ENCODE data around the gene RPL19.

The RPL19 gene

DNA sequence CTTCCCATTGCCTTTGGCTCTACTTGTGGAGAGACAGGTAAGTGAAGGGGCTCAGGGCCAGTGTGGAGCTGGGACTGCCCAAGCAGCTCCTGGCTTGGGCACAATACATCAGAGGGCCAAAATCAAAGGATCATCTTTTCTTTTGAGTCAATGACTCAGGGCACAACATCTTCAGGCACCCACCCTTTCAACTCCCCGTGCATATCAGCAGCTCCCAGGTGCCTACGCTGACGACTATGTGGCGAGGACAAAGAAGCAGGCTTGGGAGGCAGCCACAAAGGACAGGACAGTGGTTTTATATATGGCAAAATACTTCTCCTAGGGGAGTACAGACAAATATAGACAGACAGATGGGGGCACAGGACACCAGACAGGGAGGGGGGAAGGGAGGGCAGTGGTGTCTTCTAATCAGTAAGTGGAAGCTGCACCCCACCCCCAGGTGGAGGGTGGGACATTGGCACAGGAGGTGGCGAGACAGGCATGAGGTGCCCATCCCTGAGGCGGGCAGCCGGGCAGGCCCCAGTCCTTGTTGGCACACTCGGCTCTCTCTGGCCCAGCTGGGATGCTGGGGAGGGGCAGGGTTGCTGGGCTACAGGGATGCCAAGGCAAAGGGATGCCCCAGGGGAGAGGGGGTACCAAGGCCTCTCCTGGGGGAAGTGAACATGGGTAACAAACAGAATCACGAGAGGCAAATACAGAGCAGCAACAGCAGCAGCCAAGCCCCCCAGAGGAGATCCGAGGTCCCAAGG lies 26.4 kb upstream of the RPL19 start:
- no peak for DNase-seq

- DNase-seq = peak; percentile 76 to 82
These were observed 25.0 kb upstream of the RPL19 start for GRCh38 chr17:39174920-39175694.

DNA sequence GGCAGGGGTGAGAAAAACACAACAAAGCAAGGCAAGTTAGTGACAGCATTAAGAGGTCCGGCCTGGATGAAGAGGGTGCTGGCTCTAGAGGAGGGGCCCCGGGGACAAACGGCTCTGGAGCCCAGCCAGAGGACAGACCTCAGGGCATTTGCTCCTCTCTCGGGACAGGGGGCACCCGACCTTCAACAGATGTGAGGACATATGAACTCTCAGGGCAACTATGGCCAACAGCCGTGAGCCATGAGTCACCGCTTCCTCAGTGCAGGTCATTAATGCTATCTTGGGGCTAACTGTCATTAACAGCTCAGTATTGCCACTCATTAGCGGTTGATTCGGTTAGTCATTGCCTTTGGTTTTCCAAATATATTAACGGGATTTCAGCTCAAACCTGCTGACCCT lies 24.4 kb upstream of the RPL19 start:
- no peak for DNase-seq

DNA sequence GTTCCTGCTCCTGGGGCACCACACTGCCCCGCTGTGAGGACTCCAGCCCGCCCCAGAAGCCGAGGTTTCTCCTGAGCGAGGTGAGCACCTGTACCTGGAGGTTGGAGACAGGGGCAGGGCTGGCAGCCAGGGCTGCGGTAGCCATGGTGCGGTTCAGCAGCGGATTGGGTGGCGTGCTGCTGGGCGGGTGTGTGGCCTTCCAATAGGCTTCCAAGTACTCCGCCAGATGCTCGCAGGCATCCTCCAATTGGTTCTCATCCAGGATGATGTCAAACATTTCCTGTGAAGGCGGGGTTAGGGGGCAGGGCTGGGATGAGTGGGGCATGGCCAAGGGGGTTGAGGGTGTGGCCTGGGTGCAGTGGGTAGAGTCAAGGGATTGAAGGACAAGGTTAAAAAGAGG lies 22.8 kb upstream of the RPL19 start:
- DNase-seq = peak in 1 of 2 experiments; percentile 25

DNA sequence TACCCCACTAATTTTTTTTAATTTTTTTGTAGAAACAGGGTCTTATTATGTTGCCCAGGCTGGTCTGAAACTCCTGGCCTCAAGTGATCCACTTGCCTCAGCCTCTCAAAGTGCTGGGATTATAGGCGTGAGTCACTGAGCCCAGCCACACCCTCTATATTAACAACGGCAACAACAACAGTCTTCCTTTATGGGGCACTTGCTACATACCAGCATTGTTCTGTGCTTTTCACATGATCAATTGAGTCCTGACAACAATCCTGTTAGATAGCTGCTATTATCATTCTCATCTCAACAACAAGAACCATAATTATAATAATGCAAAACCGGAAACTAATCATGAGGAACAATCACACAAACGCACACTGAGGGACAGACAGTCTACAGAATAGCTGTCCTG lies 21.5 kb upstream of the RPL19 start:
- DNase-seq = no peak

DNA sequence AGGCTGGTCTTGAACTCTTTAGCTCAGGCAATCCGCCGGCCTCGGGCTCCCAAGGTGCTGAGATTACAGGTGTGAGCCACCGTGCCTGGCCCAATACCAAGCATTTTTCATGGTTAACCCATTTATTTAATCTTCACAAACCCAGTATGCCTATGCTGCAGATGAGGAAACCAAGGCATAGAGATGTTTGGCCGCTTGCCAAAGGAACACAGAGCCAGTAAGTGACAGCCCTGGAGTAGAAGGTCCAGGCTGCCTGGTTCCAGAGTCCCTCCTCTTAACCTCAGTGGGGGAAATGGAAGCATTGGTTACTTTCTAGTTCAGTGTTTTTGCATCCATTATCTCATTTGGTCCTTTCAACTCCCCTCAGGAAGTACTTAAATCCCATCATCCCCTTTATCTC lies 18.8 kb upstream of the RPL19 start:
- no peak for DNase-seq

- no peak for DNase-seq
These were observed 17.0 kb upstream of the RPL19 start for GRCh38 chr17:39183045-39183444.

DNA sequence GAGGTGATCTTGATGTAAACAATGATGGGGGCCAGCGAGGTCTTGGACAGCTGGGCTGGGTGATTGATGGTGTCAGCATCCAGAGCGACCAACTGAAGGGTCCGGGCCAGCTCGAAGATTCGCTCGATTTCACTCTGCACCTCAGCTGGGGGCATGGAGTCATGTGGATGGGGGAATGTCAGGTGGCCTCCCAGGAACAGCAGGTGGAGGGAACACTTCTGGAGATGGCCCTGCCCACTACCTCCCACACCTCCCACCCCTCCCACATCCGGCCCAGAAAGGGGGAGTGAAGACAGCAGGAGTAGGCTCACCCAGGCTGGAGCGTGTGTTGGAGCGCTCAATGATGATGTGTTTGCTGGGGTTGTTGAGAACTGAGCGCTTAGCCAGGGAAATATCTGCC lies 16.4 kb upstream of the RPL19 start:
- DNase-seq = no peak

- no peak for DNase-seq
These were observed 13.5 kb upstream of the RPL19 start for GRCh38 chr17:39186481-39187002.

DNA sequence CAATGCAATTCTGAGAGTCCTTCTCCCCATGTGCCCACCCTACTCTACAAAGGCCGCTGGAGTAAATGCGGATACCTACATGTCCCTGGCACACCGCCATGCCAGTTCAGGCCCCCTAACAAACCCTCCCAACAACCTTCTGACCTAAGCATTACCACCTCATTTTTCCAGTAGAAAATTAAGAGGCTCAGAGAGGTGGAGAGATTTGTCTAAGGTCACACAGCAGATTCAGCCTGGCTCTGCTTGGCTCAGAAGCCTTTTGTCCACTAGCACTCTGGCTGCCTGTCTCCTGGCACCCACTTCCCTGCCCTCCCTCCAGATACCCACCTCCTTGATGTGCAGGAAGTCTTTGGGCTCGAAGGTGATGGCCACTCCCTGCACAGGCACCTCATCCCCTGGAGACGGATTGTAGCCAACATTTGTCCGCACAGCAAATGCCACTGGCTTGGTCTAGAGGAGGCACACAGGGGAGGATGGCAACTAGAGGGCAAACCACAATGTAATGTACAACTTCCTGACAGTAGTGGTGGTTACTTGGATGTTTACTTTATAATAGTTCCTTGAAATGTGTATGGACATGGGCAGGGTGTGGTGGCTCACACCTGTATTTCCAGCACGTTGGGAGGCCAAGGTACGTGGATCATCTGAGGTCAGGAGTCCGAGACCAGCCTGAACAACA lies 12.8 kb upstream of the RPL19 start:
- no peak for DNase-seq

GRCh38 chr17:39191750-39192510 lies 8.2 kb upstream of the RPL19 start:
- no peak for DNase-seq

DNA sequence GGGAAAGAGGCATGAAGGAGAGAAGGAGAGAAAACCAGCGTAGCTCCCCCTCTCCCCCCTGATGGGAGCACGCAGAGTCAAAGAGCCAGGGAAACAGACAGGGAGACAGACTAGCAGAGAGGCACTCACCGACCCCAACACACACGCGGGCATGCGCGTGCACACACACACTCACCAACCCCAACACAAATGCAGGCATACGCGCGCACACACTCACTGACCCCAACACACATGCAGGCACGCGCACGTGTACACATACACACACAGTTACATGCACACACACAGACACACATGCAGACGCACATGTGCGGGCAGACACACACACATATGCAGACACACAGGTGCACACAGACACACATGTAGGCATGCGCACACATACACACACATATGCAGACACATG lies 7.2 kb upstream of the RPL19 start:
- DNase-seq = no peak

DNA sequence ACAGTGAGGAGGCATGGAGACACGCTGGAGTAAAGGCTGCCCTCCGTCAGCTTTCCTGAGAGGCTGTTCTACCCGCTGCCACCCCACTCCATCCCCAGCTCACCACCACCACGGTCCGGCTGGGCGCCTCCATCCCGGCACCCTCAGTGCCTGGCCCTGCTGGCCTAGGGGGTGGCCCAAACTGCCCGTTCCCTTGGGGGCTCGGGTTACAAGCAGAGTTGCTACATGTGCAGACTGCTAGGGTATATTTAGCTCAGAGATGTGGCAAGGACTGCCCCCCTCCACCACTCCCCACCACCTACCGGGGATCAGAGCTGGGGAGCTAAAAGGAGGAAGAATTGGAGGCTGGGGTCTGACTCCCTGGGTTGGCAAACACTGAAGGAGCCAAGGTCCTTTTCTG lies 6.7 kb upstream of the RPL19 start:
- DNase-seq = no peak

DNA sequence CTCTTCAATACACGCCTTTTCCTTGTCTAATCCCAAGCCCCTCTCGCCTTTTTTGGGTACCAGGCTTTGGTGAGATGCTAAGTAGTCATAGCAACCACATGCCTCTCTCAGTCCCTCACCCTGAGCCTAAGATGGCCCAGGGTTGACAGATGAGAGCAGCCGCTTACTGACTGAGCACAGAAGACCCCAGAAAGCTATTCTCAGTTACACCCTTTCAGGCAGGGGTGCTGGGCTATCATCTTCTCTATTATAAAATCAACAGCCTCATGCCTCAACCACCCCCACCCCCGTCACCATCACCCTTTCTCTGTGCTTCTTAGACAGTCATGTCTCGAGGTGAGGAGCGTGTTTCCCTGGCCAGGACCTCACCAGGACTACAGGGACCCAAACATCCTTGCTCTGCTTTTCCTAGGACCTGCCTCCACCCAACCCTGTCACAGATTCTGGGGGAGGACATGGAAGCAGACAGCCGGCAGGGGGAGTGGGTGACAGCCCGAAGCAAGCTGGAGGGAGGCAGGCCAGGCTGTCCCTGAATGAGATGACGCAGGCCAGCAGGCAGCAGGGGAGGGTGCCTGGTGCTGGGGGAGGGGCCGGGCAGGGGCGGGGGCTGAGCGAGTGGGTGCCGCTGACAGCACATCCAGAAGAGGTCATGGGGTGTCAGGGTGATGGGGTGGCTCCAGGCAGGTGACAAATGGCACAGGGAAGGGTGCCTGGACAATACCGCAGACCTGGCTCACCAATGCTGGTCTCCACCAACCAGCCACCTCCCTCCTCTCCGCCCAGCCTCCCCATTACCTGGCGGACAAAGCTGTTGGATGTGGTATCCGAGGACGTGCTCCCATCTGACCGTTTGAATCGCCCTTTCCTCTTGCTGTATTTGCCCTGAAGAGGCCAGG lies 5.7 kb upstream of the RPL19 start:
- no peak for DNase-seq

- DNase-seq = no peak
These were observed 5.0 kb upstream of the RPL19 start for GRCh38 chr17:39194985-39195524.

DNA sequence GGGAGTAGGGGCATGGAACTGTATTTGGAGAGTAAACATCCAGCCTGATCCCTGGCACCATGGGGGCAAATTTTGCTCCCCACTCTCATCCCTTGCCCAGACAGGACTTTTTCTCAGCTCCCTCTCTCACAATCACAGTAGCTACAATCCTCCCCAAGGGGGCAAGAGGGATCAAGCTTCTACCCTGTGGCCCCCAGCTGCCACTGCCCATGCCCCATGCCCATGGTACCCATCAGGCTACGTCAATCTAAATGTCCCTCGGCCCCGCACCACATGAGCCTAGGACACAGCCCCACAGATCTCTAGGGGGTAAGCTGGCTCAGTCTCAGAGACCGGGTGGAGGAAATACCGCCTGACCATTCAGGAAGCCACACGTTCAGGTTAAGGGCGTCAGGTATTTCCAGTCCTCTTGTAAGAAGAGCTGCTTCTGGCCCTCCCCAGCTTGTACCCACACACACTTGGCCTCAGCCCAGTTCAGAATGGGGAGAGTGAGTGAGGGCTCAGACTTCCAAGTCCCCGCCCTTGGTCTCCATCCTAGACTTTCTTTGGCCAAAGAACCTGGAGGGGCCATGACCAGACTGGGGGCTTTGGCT lies 4.4 kb upstream of the RPL19 start:
- no peak for DNase-seq

DNA sequence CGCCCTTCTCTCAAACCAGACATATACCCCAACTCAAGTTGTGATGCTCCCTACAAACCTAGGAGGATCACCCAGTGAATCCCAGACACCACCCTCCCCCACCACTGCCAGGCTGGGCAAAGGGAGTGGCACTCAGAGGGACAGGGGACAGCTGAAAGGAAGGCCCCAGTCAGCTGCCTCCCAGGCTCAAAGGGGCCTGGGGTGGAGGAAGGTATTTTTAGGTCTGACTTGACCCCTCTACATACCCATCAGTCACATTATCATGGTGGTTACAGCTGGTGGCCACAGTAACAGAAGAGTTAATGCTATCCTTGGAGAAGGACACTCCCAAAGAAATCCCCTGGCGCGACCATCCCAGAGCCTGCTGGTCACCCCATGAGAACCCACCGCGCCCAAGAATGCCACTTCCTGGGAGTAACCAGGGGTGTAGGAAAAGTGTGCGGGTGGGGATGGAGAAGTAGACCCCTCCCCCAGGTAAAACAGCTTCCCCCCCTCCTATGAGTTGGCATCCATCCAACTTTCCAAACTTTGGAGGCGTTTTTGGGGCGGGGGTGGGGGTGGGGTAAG lies 3.8 kb upstream of the RPL19 start:
- DNase-seq = no peak

- no peak for DNase-seq
These were observed 3.2 kb upstream of the RPL19 start for GRCh38 chr17:39196808-39197291.

- DNase-seq = peak; percentile 80 to 82
These were observed 2.5 kb upstream of the RPL19 start, which contains the start of gene CACNB1 for GRCh38 chr17:39197380-39198185. CACNB1 (minus strand) TSS chr17:39197669; CDS start chr17:39197495, 174 bp downstream.

DNA sequence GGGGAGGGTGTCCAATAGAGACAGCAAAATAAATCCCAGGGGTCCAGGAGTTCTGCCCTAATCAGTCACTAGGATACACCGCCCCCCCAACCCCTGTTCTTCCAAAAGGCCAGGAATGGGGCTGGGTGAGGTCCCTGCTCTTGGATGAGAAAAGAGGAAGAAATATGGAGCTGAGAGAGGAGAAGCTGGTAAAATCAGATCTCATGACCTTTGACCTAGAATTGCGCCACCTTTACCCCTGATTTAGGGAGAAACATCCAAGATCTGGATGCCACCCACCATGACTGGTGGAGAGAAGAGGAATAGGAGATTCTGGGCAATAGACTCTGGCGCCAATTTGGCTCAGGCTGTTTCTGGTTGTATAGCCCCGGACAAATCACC lies 1.9 kb upstream of the RPL19 start:
- DNase-seq = no peak

Data from activated CD4-positive, alpha-beta T cell treated with anti-CD3 and anti-CD28 coated beads, Interleukin-2, amount 50 U/mL, for 48 hours (primary cell).